Left ventricle myocardium inferior (tissue), 1 donor: ENCODE data around the gene EML6. TPM values are rescaled to one million over a fixed set of nuclear protein-coding genes. Genes with fewer than 3 reads are reported as not detected.

ENCODE experiments used
- DNase-seq: peaks from one replicate; pipeline ENCODE4 v3.0.0-alpha.2; 2020
- H3K27ac ChIP-seq: fragments of 200-600 bp; replicated peaks from 2 replicates; pipeline ENCODE4 v1.8.0; 2021
- H3K27me3 ChIP-seq: fragments of 200-600 bp; 2 replicates; pipeline ENCODE4 v1.8.0; 2021; ENCODE audit warnings: low read depth
- H3K36me3 ChIP-seq: fragments of 200-600 bp; 2 replicates; pipeline ENCODE4 v1.8.0; 2021
- H3K4me1 ChIP-seq: fragments of 200-600 bp; 2 replicates; pipeline ENCODE4 v1.8.0; 2021
- H3K4me3 ChIP-seq: fragments of 200-600 bp; 2 replicates; pipeline ENCODE4 v1.8.0; 2021; ENCODE audit warnings: mild to moderate bottlenecking, moderate library complexity
- H3K9me3 ChIP-seq: fragments of 200-600 bp; replicated peaks from 2 replicates; pipeline ENCODE4 v1.8.0; 2021
- intact Hi-C: fragments of 100-400 bp; cut with micrococcal nuclease; formaldehyde crosslinking; loops from one replicate; pipeline ENCODE4 v1.11.0; 2022
- total RNA-seq: library from RNA; stranded (reverse); fragmentation: NEBNext Ultra II Directional; extraction: Animal tissue kit (Norgen Biotek cat#: 25700); gene quantifications from one replicate; pipeline ENCODE4 v1.2.1, GENCODE V29; 2021
- TF ChIP-seq, protein P1 (sequence below): fragments of 200-600 bp; IDR thresholded peaks from 2 replicates; pipeline ENCODE4 v1.8.0; 2021; ENCODE audit warnings: antibody characterized with exemption, mild to moderate bottlenecking, borderline replicate concordance
- donor health status: DM: no; HTN: yes; CAD: no; lungs with severe emphysema.

EML6 gene
- total RNA-seq, 1 donor from 2014 or later, result 0.77 TPM

DNA sequence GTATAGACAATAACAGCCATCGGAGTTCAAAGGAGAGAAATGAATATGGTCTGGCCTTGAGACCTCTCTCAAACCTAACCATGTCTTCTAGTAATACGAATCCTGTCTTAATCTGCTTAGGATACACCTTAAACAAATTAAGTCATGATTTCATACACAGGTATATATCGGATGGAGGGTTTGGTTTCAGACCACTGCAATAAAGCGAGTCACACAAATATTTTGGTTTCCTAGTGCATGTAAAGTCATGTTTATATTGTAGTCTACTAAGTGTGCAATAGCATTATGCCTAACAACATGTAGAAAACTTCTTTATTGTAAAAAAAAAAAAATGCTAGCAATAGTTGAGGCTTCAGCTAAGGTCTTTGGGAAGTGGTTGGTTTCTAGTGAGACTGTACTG is 73.8 kb downstream of the EML6 start:
- TF ChIP-seq, protein P1, sequence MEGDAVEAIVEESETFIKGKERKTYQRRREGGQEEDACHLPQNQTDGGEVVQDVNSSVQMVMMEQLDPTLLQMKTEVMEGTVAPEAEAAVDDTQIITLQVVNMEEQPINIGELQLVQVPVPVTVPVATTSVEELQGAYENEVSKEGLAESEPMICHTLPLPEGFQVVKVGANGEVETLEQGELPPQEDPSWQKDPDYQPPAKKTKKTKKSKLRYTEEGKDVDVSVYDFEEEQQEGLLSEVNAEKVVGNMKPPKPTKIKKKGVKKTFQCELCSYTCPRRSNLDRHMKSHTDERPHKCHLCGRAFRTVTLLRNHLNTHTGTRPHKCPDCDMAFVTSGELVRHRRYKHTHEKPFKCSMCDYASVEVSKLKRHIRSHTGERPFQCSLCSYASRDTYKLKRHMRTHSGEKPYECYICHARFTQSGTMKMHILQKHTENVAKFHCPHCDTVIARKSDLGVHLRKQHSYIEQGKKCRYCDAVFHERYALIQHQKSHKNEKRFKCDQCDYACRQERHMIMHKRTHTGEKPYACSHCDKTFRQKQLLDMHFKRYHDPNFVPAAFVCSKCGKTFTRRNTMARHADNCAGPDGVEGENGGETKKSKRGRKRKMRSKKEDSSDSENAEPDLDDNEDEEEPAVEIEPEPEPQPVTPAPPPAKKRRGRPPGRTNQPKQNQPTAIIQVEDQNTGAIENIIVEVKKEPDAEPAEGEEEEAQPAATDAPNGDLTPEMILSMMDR, result no peak
- Histone ChIP-seq H3K9me3 (no peaks in the 10 kb centered on the region), H3K27ac (no peak overlapping the region), H3K4me1 (no peaks in the 10 kb centered on the region), H3K36me3 (no peaks in the 10 kb centered on the region), H3K4me3 (no peak overlapping the region), H3K27me3 (peaks cover 17% of the 10 kb centered on the region)
- no peak for DNase-seq
- intact Hi-C loops, result no loop called here

DNA sequence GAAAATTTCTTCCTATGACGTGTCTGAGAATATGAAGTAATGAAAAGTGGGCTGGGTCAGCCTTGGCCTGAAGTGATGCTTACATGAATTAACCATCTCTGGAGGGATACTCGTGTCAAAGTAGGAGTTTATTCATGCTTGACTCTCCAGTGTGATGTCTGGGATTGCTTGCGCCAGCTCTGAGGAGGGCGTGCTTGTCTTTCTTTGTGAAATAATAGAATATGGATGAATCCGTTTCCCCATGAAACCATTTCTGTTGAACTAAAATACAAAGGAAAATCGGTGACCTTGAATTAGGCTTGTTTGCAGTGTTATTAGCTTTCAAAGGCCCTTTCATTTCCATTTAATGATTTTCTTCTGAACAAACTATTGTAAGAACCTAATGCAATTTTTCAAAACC is 77.9 kb downstream of the EML6 start:
- Histone ChIP-seq H3K4me1 (no peaks in the 10 kb centered on the region), H3K4me3 (no peak overlapping the region), H3K36me3 (no peaks in the 10 kb centered on the region), H3K27ac (no peak overlapping the region), H3K27me3 (peaks cover 17% of the 10 kb centered on the region), H3K9me3 (peaks cover 9% of the 10 kb centered on the region)
- intact Hi-C loops, result no loop called here
- TF ChIP-seq, protein P1, result no peak
- DNase-seq, result no peak

DNA sequence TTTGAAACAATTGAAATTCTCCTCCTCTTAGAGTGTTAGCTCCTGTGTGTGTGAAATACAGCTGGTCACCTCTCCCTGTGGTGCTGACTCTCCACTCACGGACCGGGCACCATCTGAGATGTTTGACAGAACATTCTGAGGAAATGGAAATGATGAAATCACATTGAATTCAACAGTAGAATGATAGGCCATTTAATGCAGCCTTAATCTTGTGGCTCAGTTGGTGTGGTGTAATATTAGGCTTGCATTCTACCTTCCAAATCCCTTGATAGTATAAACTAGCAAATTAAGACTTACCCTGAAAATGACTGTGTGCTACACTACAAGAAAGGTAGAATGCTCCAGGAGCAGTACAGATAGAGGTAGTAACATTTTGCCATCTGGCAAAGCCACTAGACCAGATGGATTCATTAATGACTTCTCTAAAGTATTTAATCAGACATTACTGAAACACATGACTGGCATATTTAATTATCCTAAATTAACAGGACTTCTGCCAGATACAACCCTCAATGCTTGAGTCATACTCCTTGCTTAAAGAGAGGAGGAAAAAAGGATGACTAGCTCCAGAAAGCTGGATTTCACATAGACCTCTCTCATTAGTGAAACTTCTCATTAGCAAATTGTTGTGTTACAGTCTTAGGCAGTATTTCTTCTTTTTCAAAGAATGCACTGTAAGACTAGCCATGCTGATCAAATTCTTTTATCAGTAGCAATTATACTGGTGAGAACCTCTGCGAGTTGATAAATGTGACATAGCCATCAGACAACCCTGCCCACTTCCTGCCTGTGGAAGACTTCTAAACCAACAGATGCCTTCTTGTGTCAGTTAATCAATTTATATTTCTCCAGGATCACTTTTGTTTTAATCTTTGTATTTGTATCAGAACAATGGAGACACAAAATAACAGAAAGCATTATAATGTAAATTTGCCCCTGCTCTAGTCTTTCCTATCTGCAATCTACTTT is 80.6 kb downstream of the EML6 start:
- H3K4me3 ChIP-seq, result no peak overlapping the region
- no peak overlapping the region for H3K27ac ChIP-seq
- H3K27me3 ChIP-seq, result peaks cover 15% of the 10 kb centered on the region
- TF ChIP-seq, protein P1, result no peak
- no peaks in the 10 kb centered on the region for H3K4me1 ChIP-seq
- intact Hi-C loops, result no loop called here
- H3K36me3 ChIP-seq, result no peaks in the 10 kb centered on the region
- peaks cover 9% of the 10 kb centered on the region for H3K9me3 ChIP-seq
- DNase-seq, result no peak

DNA sequence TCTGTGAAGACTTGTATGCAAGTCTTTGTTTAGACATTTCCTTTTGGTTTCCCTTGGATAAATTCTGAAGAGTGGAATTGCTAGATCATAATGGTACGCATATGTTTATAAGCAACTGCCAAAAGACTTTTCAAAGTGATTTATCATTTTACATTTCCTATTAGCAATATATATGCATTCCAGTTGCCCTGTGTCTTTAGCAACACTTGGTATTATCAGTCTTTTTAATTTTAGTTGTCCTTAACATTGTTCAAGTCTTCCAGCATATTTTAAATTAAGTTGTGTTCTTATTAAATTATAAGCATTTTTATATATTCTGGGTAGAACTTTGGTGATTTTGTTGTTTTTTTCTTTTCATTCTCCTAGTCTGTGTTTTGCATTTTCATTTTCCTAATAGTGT is 81.8 kb downstream of the EML6 start:
- H3K4me1 ChIP-seq, result no peaks in the 10 kb centered on the region
- H3K27me3 ChIP-seq, result peaks cover 11% of the 10 kb centered on the region
- intact Hi-C loops, result no loop called here
- no peak overlapping the region for H3K4me3 ChIP-seq
- TF ChIP-seq, protein P1, result no peak
- DNase-seq, result no peak
- H3K36me3 ChIP-seq, result no peaks in the 10 kb centered on the region
- H3K27ac ChIP-seq, result no peak overlapping the region
- peaks cover 9% of the 10 kb centered on the region for H3K9me3 ChIP-seq

DNA sequence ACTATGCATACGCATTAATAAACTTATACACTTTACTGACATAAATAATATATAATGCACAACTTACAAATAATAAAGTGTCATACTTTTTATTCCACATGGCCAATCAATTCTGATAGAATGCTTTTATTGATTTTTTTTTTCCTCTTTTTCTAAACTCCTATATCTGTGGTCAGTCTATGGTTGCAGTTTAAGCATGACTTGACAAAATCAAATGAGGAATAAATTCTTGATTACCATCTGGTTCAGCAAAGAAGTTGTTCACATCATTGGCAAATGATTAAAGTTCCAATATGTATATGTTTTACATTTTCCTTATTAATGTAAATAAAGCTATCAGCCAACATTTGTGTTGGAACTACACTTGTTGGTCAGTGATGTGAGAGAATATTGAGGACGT is 83.5 kb downstream of the EML6 start:
- Histone ChIP-seq H3K36me3 (no peaks in the 10 kb centered on the region), H3K27me3 (no peaks in the 10 kb centered on the region), H3K9me3 (peaks cover 9% of the 10 kb centered on the region), H3K4me3 (no peak overlapping the region), H3K27ac (no peak overlapping the region), H3K4me1 (no peaks in the 10 kb centered on the region)
- TF ChIP-seq, protein P1, result no peak
- intact Hi-C loops, result no loop called here
- DNase-seq, result no peak
